K562 (cell line): ENCODE results near the gene SCYGR3. TPM values are rescaled to one million over a fixed set of nuclear protein-coding genes. Genes with fewer than 3 reads are reported as not detected.

Source experiments
- ATAC-seq: fragments of 200-7000 bp; cut with Tn5 transposase; 3 replicates; pipeline ENCODE4 v1.9.1; 2020; ENCODE audit warnings: moderate library complexity
- BruUV-seq: library from RNA; stranded (reverse); fragments of 400-500 nt; replicated peaks from 2 replicates; lab custom pipeline; 2021; lab: Mats Ljungman, UMichigan
- CTCF ChIA-PET: fragments of 300-600 bp; formaldehyde crosslinking; extraction: SDS; loops from one replicate; lab custom pipeline; 2021; ENCODE audit warnings: low intra/inter-chr PET ratio; lab: Yijun Ruan, JAX
- POLR2A ChIA-PET: fragments of 300-600, 350-650 bp; sonication (Branson Sonifier 250); formaldehyde crosslinking; extraction: SDS; loops from one replicate; lab custom pipeline; 2021; ENCODE audit warnings: antibody characterized with exemption, inconsistent platforms; lab: Yijun Ruan, JAX
- DNase-seq, 4 experiments: peaks; one replicate each; pipeline versions ENCODE4 v3.0.0 to v3.0.0-alpha.2; 2011 to 2018; ENCODE audit warnings: low spot score in 3 of 4, mixed read lengths in 3 of 4; ENCODE audit errors: extremely low read depth in 1 of 4
- FAIRE-seq: peaks from 2 replicates; lab custom pipeline; 2011; peaks lifted over from hg19 to GRCh38; lab: Jason Lieb, UNC
- H2AFZ ChIP-seq: 2 replicates; pipeline ENCODE4 v1.6.0; 2011; ENCODE audit warnings: low read depth, low read length, control low read depth, inconsistent platforms
- H3K27ac ChIP-seq: fragments of 200-600 bp; 3 replicates; pipeline ENCODE4 v1.8.0; 2011; ENCODE audit warnings: low read depth, mild to moderate bottlenecking, control low read depth, inconsistent platforms, low read length, moderate library complexity, mixed read lengths; ENCODE audit errors: extremely low read depth
- H3K27me3 ChIP-seq, 2 experiments: fragments of 300-600 bp in 1 of 2; 2 replicates in 1 of 2; 3 replicates in 1 of 2; pipeline versions ENCODE4 v1.6.0 to v1.8.0; 2011; ENCODE audit warnings: inconsistent platforms in 2 of 2, low read length in 2 of 2, mild to moderate bottlenecking in 1 of 2, mixed read lengths in 1 of 2, moderate library complexity in 1 of 2; ENCODE audit not compliant: control insufficient read depth in 2 of 2, insufficient read depth in 2 of 2
- H3K36me3 ChIP-seq: fragments of 300-600 bp; 3 replicates; pipeline ENCODE4 v1.8.0; 2011; ENCODE audit warnings: mild to moderate bottlenecking, low read length, inconsistent platforms; ENCODE audit not compliant: control insufficient read depth, insufficient read depth
- H3K4me1 ChIP-seq, 2 experiments: fragments of 200-600 bp in 1 of 2; replicated peaks in 1 of 2; 2 replicates in 1 of 2; 3 replicates in 1 of 2; pipeline versions ENCODE4 v1.5.1 to v1.8.0; 2011; ENCODE audit warnings: inconsistent platforms in 2 of 2, low read length in 2 of 2, mild to moderate bottlenecking in 1 of 2, mixed read lengths in 1 of 2, moderate library complexity in 1 of 2; ENCODE audit not compliant: control insufficient read depth in 2 of 2, insufficient read depth in 2 of 2
- H3K4me2 ChIP-seq: 2 replicates; pipeline ENCODE4 v1.6.1; 2011; ENCODE audit warnings: low read length, control low read depth, inconsistent platforms, mixed read lengths; ENCODE audit not compliant: insufficient read depth
- H3K4me3 ChIP-seq: fragments of 200-600 bp; sonication (generic), shearing (Covaris generic); 2 replicates; pipeline ENCODE4 v1.5.1; 2016; ENCODE audit warnings: control low read depth, inconsistent platforms
- H3K79me2 ChIP-seq: fragments of 200-600 bp; 3 replicates; pipeline ENCODE4 v1.8.0; 2011; ENCODE audit warnings: low read length, inconsistent platforms; ENCODE audit not compliant: control insufficient read depth, insufficient read depth
- H3K9ac ChIP-seq, 2 experiments: 2 replicates each; pipeline versions ENCODE4 v1.6.0 to v1.6.1; 2011; ENCODE audit warnings: low read depth in 2 of 2, low read length in 2 of 2, control low read depth in 1 of 2, inconsistent platforms in 1 of 2, mild to moderate bottlenecking in 1 of 2, mixed read lengths in 1 of 2; ENCODE audit not compliant: insufficient read depth in 1 of 2
- H3K9me1 ChIP-seq: one replicate; pipeline ENCODE4 v1.6.0; 2011; ENCODE audit warnings: inconsistent platforms, mild to moderate bottlenecking, low read length, moderate library complexity; ENCODE audit not compliant: control insufficient read depth, insufficient read depth
- H3K9me3 ChIP-seq: replicated peaks from 2 replicates; pipeline ENCODE4 v1.5.1; 2011; ENCODE audit warnings: low read depth, low read length, inconsistent platforms; ENCODE audit not compliant: control insufficient read depth, insufficient read depth
- H4K20me1 ChIP-seq: replicated peaks from 2 replicates; pipeline ENCODE4 v1.6.1; 2011; ENCODE audit warnings: low read length, inconsistent platforms, mixed read lengths; ENCODE audit not compliant: control insufficient read depth, insufficient read depth
- AFF4 ChIP-seq: sonication (generic); formaldehyde crosslinking; IDR thresholded peaks from 2 replicates; pipeline ENCODE4 v1.8.0; 2023; ENCODE audit warnings: mild to moderate bottlenecking, missing genetic modification reagents
- ARID2 ChIP-seq: fragments of 450-650 bp; IDR thresholded peaks from 2 replicates; pipeline ENCODE4 v1.6.1; 2017; ENCODE audit warnings: antibody characterized with exemption, mild to moderate bottlenecking
- BRF1 ChIP-seq: IDR thresholded peaks from 3 replicates; pipeline ENCODE4 v1.6.1; 2011; ENCODE audit warnings: borderline replicate concordance, mild to moderate bottlenecking; ENCODE audit not compliant: insufficient read length; ENCODE audit errors: extremely low read depth
- ELF2 ChIP-seq: fragments of 250-450 bp; sonication (Bioruptor Pico); IDR thresholded peaks from 2 replicates; pipeline ENCODE4 v1.5.0; 2021; ENCODE audit warnings: mild to moderate bottlenecking
- EWSR1 ChIP-seq: fragments of 450-650 bp; IDR thresholded peaks from 2 replicates; pipeline ENCODE4 v1.6.1; 2018; ENCODE audit warnings: borderline replicate concordance, mild to moderate bottlenecking, low read depth, moderate library complexity; ENCODE audit not compliant: partially characterized antibody
- HDGF ChIP-seq: fragments of 450-650 bp; IDR thresholded peaks from 2 replicates; pipeline ENCODE4 v1.6.1; 2016
- LARP7 ChIP-seq: fragments of 450-650 bp; IDR thresholded peaks from 2 replicates; pipeline ENCODE4 v1.6.1; 2016
- SMAD1 ChIP-seq: fragments of 150-350 bp; IDR thresholded peaks from 2 replicates; pipeline ENCODE4 v1.6.1; 2014; ENCODE audit warnings: low read length, low read depth; ENCODE audit not compliant: partially characterized antibody
- SNIP1 ChIP-seq: fragments of 450-650 bp; IDR thresholded peaks from 2 replicates; pipeline ENCODE4 v1.7.1; 2017; ENCODE audit warnings: low read depth, mild to moderate bottlenecking
- TSC22D4 ChIP-seq: fragments of 450-650 bp; IDR thresholded peaks from 2 replicates; pipeline ENCODE4 v1.6.1; 2016; ENCODE audit warnings: missing genetic modification characterization, missing biosample characterization, control low read depth
- ZNF140 ChIP-seq: fragments of 250-450 bp; sonication (Bioruptor Pico); IDR thresholded peaks from 2 replicates; pipeline ENCODE4 v1.8.0; 2021; ENCODE audit warnings: moderate library complexity, mild to moderate bottlenecking, inconsistent platforms
- WGBS: fragments of 100-300 bp; shearing (Covaris generic); methylation state at CpG from one replicate; pipeline ENCODE4 v1.1.6; 2016; ENCODE audit warnings: low coverage, mixed read lengths; ENCODE audit not compliant: insufficient coverage; ENCODE audit errors: missing lambda C conversion rate; 5-methylcytosine and 5-hydroxymethylcytosine counted together
- in situ Hi-C: fragments of 300-500 bp; cut with MboI; formaldehyde crosslinking; loops from 4 replicates; pipeline ENCODE4 v1.15.0; 2018; ENCODE audit warnings: inconsistent platforms, mixed read lengths
- intact Hi-C: fragments of 100-400 bp; cut with micrococcal nuclease; formaldehyde crosslinking; loops from 2 replicates; pipeline ENCODE4 v1.14.2; 2022
- polyA plus RNA-seq, 8 experiments: library from polyadenylated mRNA; depleted of rRNA in 4 of 8; stranded (reverse) in 5 of 8; unstranded in 3 of 8; fragments of >200 nt; fragmentation: Nextera tagmentation in 2 of 8; fragmentation: Illumina TruSeq in 1 of 8; extraction: Ambion mirVana in 2 of 8; extraction: Trizol in 1 of 8; gene quantifications; 2 replicates each; pipeline versions ENCODE4 v1.2.1 to v1.2.3, GENCODE V29; 2011 to 2014; ENCODE audit warnings: inconsistent platforms in 1 of 8, missing spikeins in 1 of 8
- total RNA-seq, 7 experiments: library from RNA; depleted of rRNA in 6 of 7; stranded (reverse); fragments of >200 nt in 6 of 7; fragmentation: Illumina TruSeq in 2 of 7; extraction: Trizol in 2 of 7; gene quantifications; 2 replicates each; pipeline versions ENCODE4 v1.2.1 to v1.2.3, GENCODE V29; 2011 to 2021; ENCODE audit warnings: low replicate concordance in 1 of 7
- TF ChIP-seq, protein P1 (sequence below): sonication (generic); formaldehyde crosslinking; IDR thresholded peaks from 2 replicates; pipeline ENCODE4 v1.8.0; 2022; ENCODE audit warnings: mild to moderate bottlenecking, missing genetic modification reagents, borderline replicate concordance
- TF ChIP-seq, protein P2 (sequence below): fragments of 200-400 bp; formaldehyde crosslinking; IDR thresholded peaks from 2 replicates; pipeline ENCODE4 v1.6.1; 2017; ENCODE audit warnings: mild to moderate bottlenecking, low read depth, low read length, moderate library complexity

SCYGR3 gene
- total and polyA plus RNA-seq, 9 of the 15 experiments (the other 6 are each of a cell fraction or from before 2014, with no cell fraction given), result not detected

DNA sequence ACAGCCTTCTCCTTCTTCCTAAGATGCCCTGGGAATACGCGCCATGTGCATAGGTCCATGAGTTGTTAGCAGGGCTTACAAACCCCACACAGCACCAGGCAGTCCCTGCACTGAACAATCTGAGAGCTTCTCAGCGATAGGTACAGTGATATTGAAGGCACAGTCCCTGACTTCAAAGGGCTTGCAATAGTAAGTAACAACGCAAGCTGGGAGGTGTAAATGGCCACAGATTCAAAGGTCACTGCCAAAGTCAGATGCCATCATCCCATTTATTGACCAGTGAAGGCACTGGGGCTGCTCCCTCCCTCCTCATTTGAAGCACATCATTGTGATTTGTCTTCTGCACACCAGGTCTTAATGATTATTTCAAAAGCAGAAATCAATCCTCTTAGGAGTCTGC is 541 bp upstream of the SCYGR3 start (continued):
- TF ChIP-seq AFF4 (CRISPR knock-in tag), result no peak

GRCh38 chr2:227614246-227614645 is 394 bp downstream of the SCYGR3 start:
- H3K4me1 ChIP-seq, result no peaks in the 10 kb centered on the region
- 0% methylated on average over 1 of the region's 4 CpGs for WGBS
- no TSS peak for BruUV-seq
- H3K9me3 ChIP-seq, result no peaks in the 10 kb centered on the region
- H3K9ac ChIP-seq, result no peak overlapping the region
- intact Hi-C loops, result no loop called here
- CTCF ChIA-PET, result no interaction called here
- H3K36me3 ChIP-seq, result no peaks in the 10 kb centered on the region
- ATAC-seq, result no peak
- H3K79me2 ChIP-seq, result no peaks in the 10 kb centered on the region
- H3K9me1 ChIP-seq, result no peaks in the 10 kb centered on the region
- no peak overlapping the region for H3K4me3 ChIP-seq
- no peak for FAIRE-seq
- H2AFZ ChIP-seq, result no peak overlapping the region
- POLR2A ChIA-PET, result no interaction called here
- no peaks in the 10 kb centered on the region for H4K20me1 ChIP-seq
- in situ Hi-C loops, result no loop called here
- H3K27me3 ChIP-seq, result peaks cover 0 to 32% of the 10 kb centered on the region in 2 experiments; a peak in 2 of 5 replicates
- H3K4me2 ChIP-seq, result no peak overlapping the region
- DNase-seq, result no peak
- H3K27ac ChIP-seq, result no peak overlapping the region
- TF ChIP-seq, protein P1, sequence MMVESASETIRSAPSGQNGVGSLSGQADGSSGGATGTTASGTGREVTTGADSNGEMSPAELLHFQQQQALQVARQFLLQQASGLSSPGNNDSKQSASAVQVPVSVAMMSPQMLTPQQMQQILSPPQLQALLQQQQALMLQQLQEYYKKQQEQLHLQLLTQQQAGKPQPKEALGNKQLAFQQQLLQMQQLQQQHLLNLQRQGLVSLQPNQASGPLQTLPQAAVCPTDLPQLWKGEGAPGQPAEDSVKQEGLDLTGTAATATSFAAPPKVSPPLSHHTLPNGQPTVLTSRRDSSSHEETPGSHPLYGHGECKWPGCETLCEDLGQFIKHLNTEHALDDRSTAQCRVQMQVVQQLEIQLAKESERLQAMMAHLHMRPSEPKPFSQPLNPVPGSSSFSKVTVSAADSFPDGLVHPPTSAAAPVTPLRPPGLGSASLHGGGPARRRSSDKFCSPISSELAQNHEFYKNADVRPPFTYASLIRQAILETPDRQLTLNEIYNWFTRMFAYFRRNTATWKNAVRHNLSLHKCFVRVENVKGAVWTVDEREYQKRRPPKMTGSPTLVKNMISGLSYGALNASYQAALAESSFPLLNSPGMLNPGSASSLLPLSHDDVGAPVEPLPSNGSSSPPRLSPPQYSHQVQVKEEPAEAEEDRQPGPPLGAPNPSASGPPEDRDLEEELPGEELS (CRISPR knock-in tag), result no peak
- TF ChIP-seq, protein P2, sequence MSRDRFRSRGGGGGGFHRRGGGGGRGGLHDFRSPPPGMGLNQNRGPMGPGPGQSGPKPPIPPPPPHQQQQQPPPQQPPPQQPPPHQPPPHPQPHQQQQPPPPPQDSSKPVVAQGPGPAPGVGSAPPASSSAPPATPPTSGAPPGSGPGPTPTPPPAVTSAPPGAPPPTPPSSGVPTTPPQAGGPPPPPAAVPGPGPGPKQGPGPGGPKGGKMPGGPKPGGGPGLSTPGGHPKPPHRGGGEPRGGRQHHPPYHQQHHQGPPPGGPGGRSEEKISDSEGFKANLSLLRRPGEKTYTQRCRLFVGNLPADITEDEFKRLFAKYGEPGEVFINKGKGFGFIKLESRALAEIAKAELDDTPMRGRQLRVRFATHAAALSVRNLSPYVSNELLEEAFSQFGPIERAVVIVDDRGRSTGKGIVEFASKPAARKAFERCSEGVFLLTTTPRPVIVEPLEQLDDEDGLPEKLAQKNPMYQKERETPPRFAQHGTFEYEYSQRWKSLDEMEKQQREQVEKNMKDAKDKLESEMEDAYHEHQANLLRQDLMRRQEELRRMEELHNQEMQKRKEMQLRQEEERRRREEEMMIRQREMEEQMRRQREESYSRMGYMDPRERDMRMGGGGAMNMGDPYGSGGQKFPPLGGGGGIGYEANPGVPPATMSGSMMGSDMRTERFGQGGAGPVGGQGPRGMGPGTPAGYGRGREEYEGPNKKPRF, result no peak
- no peak for TF ChIP-seq ARID2
- no peak for TF ChIP-seq ELF2 (CRISPR knock-in tag)
- TF ChIP-seq ZNF140, result no peak
- no peak for TF ChIP-seq LARP7
- no peak for TF ChIP-seq HDGF
- no peak for TF ChIP-seq BRF1
- no peak for TF ChIP-seq SMAD1
- no peak for TF ChIP-seq EWSR1
- TF ChIP-seq SNIP1, result no peak
- TF ChIP-seq TSC22D4 (tag), result no peak
